ENCODE results near the gene TOMM40. TPM values are rescaled to one million over a fixed set of nuclear protein-coding genes. Genes with fewer than 3 reads are reported as not detected.

TOMM40 gene
- total and polyA plus RNA-seq, 9 of the 15 experiments (the other 6 are each of a cell fraction or from before 2014, with no cell fraction given), result 0.89 to 290 (median 160) TPM

- TF ChIP-seq ZNF280A (IDR thresholded peaks at IDR 0.05; ENCODE audit: low read depth, partially characterized antibody), result no peak
- TF ChIP-seq ZNF282 (CRISPR knock-in tag; IDR thresholded peaks at IDR 0.05), result no peak
- TF ChIP-seq CHD2 (IDR thresholded peaks at IDR 0.05; ENCODE audit: low read depth, low read length), result 0 out of 2 replicates have a peak, but pooled peaks have one; percentile 28
- TF ChIP-seq ZNF121 (CRISPR knock-in tag; conservative IDR thresholded peaks at IDR 0.05), result no peak
- no peak for TF ChIP-seq CEBPZ (IDR thresholded peaks at IDR 0.05; ENCODE audit: borderline replicate concordance, low read depth, low read length)
- no peak for TF ChIP-seq GTF2F1 (IDR thresholded peaks at IDR 0.05; ENCODE audit: low read depth, low read length)
- TF ChIP-seq CREB1 (IDR thresholded peaks at IDR 0.05), result no peak
- TF ChIP-seq CREB1 (CRISPR knock-in tag; IDR thresholded peaks at IDR 0.05), result peak; percentile 43; the same call in 1 of the 2 replicates
- no peak for TF ChIP-seq HNRNPL (IDR thresholded peaks at IDR 0.05; ENCODE audit: low read depth, low read length)
- TF ChIP-seq HCFC1 (IDR thresholded peaks at IDR 0.05; ENCODE audit: low read depth, low read length), result no peak
- peak; percentile 45; the same call in 1 of the 2 replicates for TF ChIP-seq CC2D1A (IDR thresholded peaks at IDR 0.05)
- TF ChIP-seq SMARCE1 (IDR thresholded peaks at IDR 0.05), result peak; percentile 26; the same call in 1 of the 2 replicates
- TF ChIP-seq PKNOX1 (IDR thresholded peaks at IDR 0.05), result no peak
- TF ChIP-seq FOXP1 (CRISPR knock-in tag; IDR thresholded peaks at IDR 0.05), result no peak
- no peak for TF ChIP-seq MECOM (CRISPR knock-in tag; IDR thresholded peaks at IDR 0.05)
- TF ChIP-seq ZFPM2 (CRISPR knock-in tag; IDR thresholded peaks at IDR 0.05), result no peak
- no peak for TF ChIP-seq RBM15 (IDR thresholded peaks at IDR 0.05; ENCODE audit: insufficient read depth, low read length)
- TF ChIP-seq TCFL5 (CRISPR knock-in tag; conservative IDR thresholded peaks at IDR 0.05), result no peak
- TF ChIP-seq NEUROD1 (IDR thresholded peaks at IDR 0.05; ENCODE audit: borderline replicate concordance, low read depth, low read length, partially characterized antibody), result peak; percentile 7
- TF ChIP-seq DPF2 (IDR thresholded peaks at IDR 0.05), result no peak
- TF ChIP-seq ZNF217 (CRISPR knock-in tag; IDR thresholded peaks at IDR 0.05), result no peak
- TF ChIP-seq NR2C2 (CRISPR knock-in tag; IDR thresholded peaks at IDR 0.05), result 0 out of 2 replicates have a peak, but pooled peaks have one; percentile 22
- no peak for TF ChIP-seq NR2C2 (tag; IDR thresholded peaks at IDR 0.05)
- TF ChIP-seq ZNF699 (CRISPR knock-in tag; IDR thresholded peaks at IDR 0.05; ENCODE audit: insufficient replicate concordance), result no peak
- TF ChIP-seq ZBTB7A (IDR thresholded peaks at IDR 0.05; ENCODE audit: borderline replicate concordance, control insufficient read depth, low read depth, low read length), result peak; percentile 94
Observed at GRCh38 chr19:44903602-44904425, 12.8 kb downstream of the TOMM40 start (continued).

Data from K562 (cell line).